H9 (cell line): ENCODE measurements around the gene CDH6. TPM values are rescaled to one million over a fixed set of nuclear protein-coding genes. Genes with fewer than 3 reads are reported as not detected.

Experiments
- DNase-seq: peaks from one replicate; pipeline ENCODE4 v3.0.0-alpha.2; 2017
- H2AFZ ChIP-seq: one replicate; pipeline ENCODE4 v1.6.1; 2013; ENCODE audit warnings: mild to moderate bottlenecking, low read length, control low read depth, moderate library complexity
- H2AK5ac ChIP-seq: 2 replicates; pipeline ENCODE4 v1.6.1; 2013; ENCODE audit warnings: low read length, control low read depth, mixed read lengths; ENCODE audit not compliant: insufficient read length
- H2BK120ac ChIP-seq: one replicate; pipeline ENCODE4 v1.6.1; 2013; ENCODE audit warnings: low read depth, mild to moderate bottlenecking, low read length, control low read depth, inconsistent platforms; ENCODE audit not compliant: poor library complexity, severe bottlenecking
- H2BK12ac ChIP-seq: 2 replicates; pipeline ENCODE4 v1.6.1; 2013; ENCODE audit warnings: low read length, control low read depth, mixed read lengths, low read depth; ENCODE audit not compliant: insufficient read length
- H2BK15ac ChIP-seq: 2 replicates; pipeline ENCODE4 v1.6.1; 2013; ENCODE audit warnings: low read depth, low read length, control low read depth
- H2BK20ac ChIP-seq: one replicate; pipeline ENCODE4 v1.6.1; 2013; ENCODE audit warnings: low read depth, mild to moderate bottlenecking, low read length, control low read depth, inconsistent platforms; ENCODE audit not compliant: poor library complexity, severe bottlenecking
- H2BK5ac ChIP-seq: 2 replicates; pipeline ENCODE4 v1.6.1; 2013; ENCODE audit warnings: low read length, control low read depth, mixed read lengths; ENCODE audit not compliant: insufficient read length
- H3K14ac ChIP-seq: 2 replicates; pipeline ENCODE4 v1.6.1; 2013; ENCODE audit warnings: low read length, control low read depth; ENCODE audit not compliant: insufficient read depth
- H3K18ac ChIP-seq: 2 replicates; pipeline ENCODE4 v1.6.1; 2013; ENCODE audit warnings: low read depth, mild to moderate bottlenecking, mixed read lengths, low read length, control low read depth; ENCODE audit not compliant: insufficient read length
- H3K23ac ChIP-seq: 2 replicates; pipeline ENCODE4 v1.6.1; 2013; ENCODE audit warnings: low read length, control low read depth, mixed read lengths, low read depth; ENCODE audit not compliant: insufficient read length
- H3K23me2 ChIP-seq: 2 replicates; pipeline ENCODE4 v1.6.1; 2013; ENCODE audit warnings: low read depth, mild to moderate bottlenecking, mixed read lengths, low read length, control low read depth; ENCODE audit not compliant: insufficient read length, poor library complexity, severe bottlenecking
- H3K27ac ChIP-seq: 2 replicates; pipeline ENCODE4 v1.5.1; 2013; ENCODE audit warnings: low read length, control low read depth, mixed read lengths, low read depth; ENCODE audit not compliant: insufficient read length
- H3K27me3 ChIP-seq: 2 replicates; pipeline ENCODE4 v1.6.1; 2013; ENCODE audit warnings: low read length, control low read depth, inconsistent platforms; ENCODE audit not compliant: insufficient read depth
- H3K4ac ChIP-seq: 2 replicates; pipeline ENCODE4 v1.6.1; 2013; ENCODE audit warnings: low read depth, mild to moderate bottlenecking, control low read depth, inconsistent platforms, low read length, moderate library complexity
- H3K4me1 ChIP-seq: 2 replicates; pipeline ENCODE4 v1.6.1; 2013; ENCODE audit warnings: low read length, control low read depth, inconsistent platforms; ENCODE audit not compliant: insufficient read depth
- H3K4me2 ChIP-seq: 2 replicates; pipeline ENCODE4 v1.6.1; 2013; ENCODE audit warnings: low read length, control low read depth, mixed read lengths; ENCODE audit not compliant: insufficient read length, insufficient read depth
- H3K56ac ChIP-seq: 2 replicates; pipeline ENCODE4 v1.6.1; 2013; ENCODE audit warnings: low read depth, mild to moderate bottlenecking, mixed read lengths, low read length, control low read depth; ENCODE audit not compliant: insufficient read length
- H3K79me1 ChIP-seq: 2 replicates; pipeline ENCODE4 v1.6.1; 2013; ENCODE audit warnings: low read depth, mild to moderate bottlenecking, moderate library complexity, low read length, control low read depth, inconsistent platforms; ENCODE audit not compliant: insufficient read depth, poor library complexity, severe bottlenecking
- H3K79me2 ChIP-seq: 2 replicates; pipeline ENCODE4 v1.6.1; 2013; ENCODE audit warnings: low read length, control low read depth, inconsistent platforms; ENCODE audit not compliant: insufficient read depth
- H3K9ac ChIP-seq: 2 replicates; pipeline ENCODE4 v1.6.1; 2013; ENCODE audit warnings: low read length, control low read depth, mixed read lengths; ENCODE audit not compliant: insufficient read length; ENCODE audit errors: extremely low read depth
- H3K9me3 ChIP-seq: one replicate; pipeline ENCODE4 v1.6.1; 2013; ENCODE audit warnings: low read depth, low read length, inconsistent platforms; ENCODE audit not compliant: control insufficient read depth
- H3T11ph ChIP-seq: one replicate; pipeline ENCODE4 v1.6.1; 2013; ENCODE audit warnings: mild to moderate bottlenecking, low read length, control low read depth, inconsistent platforms
- H4K20me1 ChIP-seq: one replicate; pipeline ENCODE4 v1.6.1; 2013; ENCODE audit not compliant: control insufficient read depth, insufficient read length, insufficient read depth
- H4K5ac ChIP-seq: 2 replicates; pipeline ENCODE4 v1.6.1; 2013; ENCODE audit warnings: low read depth, mild to moderate bottlenecking, mixed read lengths, low read length, control low read depth; ENCODE audit not compliant: insufficient read length
- H4K8ac ChIP-seq: replicated peaks from 2 replicates; pipeline ENCODE4 v1.6.1; 2013; ENCODE audit warnings: low read length, control low read depth, mixed read lengths, low read depth; ENCODE audit not compliant: insufficient read length
- H4K91ac ChIP-seq: 2 replicates; pipeline ENCODE4 v1.6.1; 2013; ENCODE audit warnings: low read depth, mild to moderate bottlenecking, moderate library complexity, mixed read lengths, low read length, control low read depth; ENCODE audit not compliant: insufficient read length
- H3K27ac Mint-ChIP-seq, 3 experiments: 2 replicates in 2 of 3; 3 replicates in 1 of 3; pipeline ENCODE4 v1.8.0; 2020 to 2021; ENCODE audit warnings: mixed read lengths in 3 of 3, mild to moderate bottlenecking in 1 of 3, moderate library complexity in 1 of 3
- H3K27me3 Mint-ChIP-seq: 2 replicates; pipeline ENCODE4 v1.8.0; 2021; ENCODE audit warnings: low read depth, mild to moderate bottlenecking, moderate library complexity, mixed read lengths
- H3K36me3 Mint-ChIP-seq, 3 experiments: 2 replicates in 2 of 3; 3 replicates in 1 of 3; pipeline ENCODE4 v1.8.0; 2020 to 2021; ENCODE audit warnings: low read depth in 3 of 3, mixed read lengths in 3 of 3; ENCODE audit not compliant: insufficient read depth in 1 of 3
- H3K4me1 Mint-ChIP-seq, 2 experiments: 2 replicates each; pipeline ENCODE4 v1.8.0; 2020; ENCODE audit warnings: mixed read lengths in 2 of 2
- H3K4me3 Mint-ChIP-seq, 2 experiments: 2 replicates in 1 of 2; 3 replicates in 1 of 2; pipeline ENCODE4 v1.8.0; 2020 to 2021; ENCODE audit warnings: mild to moderate bottlenecking in 2 of 2, mixed read lengths in 2 of 2, moderate library complexity in 1 of 2
- H3K9me3 Mint-ChIP-seq, 2 experiments: 2 replicates in 1 of 2; 3 replicates in 1 of 2; pipeline ENCODE4 v1.8.0; 2020; ENCODE audit warnings: mild to moderate bottlenecking in 2 of 2, mixed read lengths in 2 of 2, moderate library complexity in 1 of 2
- CTCF ChIP-seq: fragments of 200-600 bp; sonication (generic); conservative IDR thresholded peaks from 3 replicates; pipeline ENCODE4 v1.8.0; 2021; ENCODE audit warnings: antibody characterized with exemption, mild to moderate bottlenecking
- WGBS: extraction: QIAGEN DNeasy Blood & Tissue Kit; methylation state at CpG from one replicate; pipeline ENCODE4 v1.1.7; 2013; ENCODE audit warnings: missing lambda C conversion rate, low lambda C conversion rate, mixed read lengths; ENCODE audit not compliant: insufficient read length; ENCODE audit errors: extremely low coverage; 5-methylcytosine and 5-hydroxymethylcytosine counted together
- total RNA-seq: library from RNA; stranded (reverse); gene quantifications from 2 replicates; pipeline ENCODE4 v1.2.1, GENCODE V29; 2021

The CDH6 gene
- total RNA-seq, 1 experiment from 2014 or later, result 11.7 TPM

GRCh38 chr5:31343946-31344345 lies 150.5 kb downstream of the CDH6 start:
- no peak overlapping the region for H2AK5ac ChIP-seq
- H3K9me3 ChIP-seq, result no peaks in the 10 kb centered on the region
- no peaks in the 10 kb centered on the region for H3K4me1 ChIP-seq
- H2BK12ac ChIP-seq, result no peak overlapping the region
- no peak overlapping the region for H3K18ac ChIP-seq
- H4K5ac ChIP-seq, result no peak overlapping the region
- WGBS, result no CpG with 5 or more reads among the region's 3 CpGs
- H3K27ac Mint-ChIP-seq, result no peak overlapping the region
- no peaks in the 10 kb centered on the region for H3K4me1 Mint-ChIP-seq
- H3K23me2 ChIP-seq, result no peaks in the 10 kb centered on the region
- H3K79me1 ChIP-seq, result no peaks in the 10 kb centered on the region
- no peak overlapping the region for H3K23ac ChIP-seq
- H4K20me1 ChIP-seq, result no peaks in the 10 kb centered on the region
- H3K14ac ChIP-seq, result no peak overlapping the region
- H4K91ac ChIP-seq, result no peak overlapping the region
- H2BK20ac ChIP-seq, result no peak overlapping the region
- H2BK15ac ChIP-seq, result no peak overlapping the region
- no peak overlapping the region for H2AFZ ChIP-seq
- H2BK5ac ChIP-seq, result no peak overlapping the region
- H3K36me3 Mint-ChIP-seq, result peaks cover 0 to 7% (median 2%) of the 10 kb centered on the region in 3 experiments; a peak in 3 of 7 replicates
- H3K27me3 ChIP-seq, result no peaks in the 10 kb centered on the region
- H3K9me3 Mint-ChIP-seq, result peaks cover 0 to 6% of the 10 kb centered on the region in 2 experiments; a peak in 2 of 5 replicates
- no peak overlapping the region for H2BK120ac ChIP-seq
- H3K9ac ChIP-seq, result no peak overlapping the region
- H3K27ac ChIP-seq, result no peak overlapping the region
- DNase-seq, result no peak
- TF ChIP-seq CTCF, result no peak
- no peak overlapping the region for H4K8ac ChIP-seq
- H3K79me2 ChIP-seq, result no peaks in the 10 kb centered on the region
- no peak overlapping the region for H3K56ac ChIP-seq
- H3T11ph ChIP-seq, result no peak overlapping the region
- no peak overlapping the region for H3K4me3 Mint-ChIP-seq
- no peaks in the 10 kb centered on the region for H3K27me3 Mint-ChIP-seq
- H3K4me2 ChIP-seq, result no peak overlapping the region
- H3K4ac ChIP-seq, result no peak overlapping the region
